Ammon's horn (tissue), 1 donor: ENCODE data around the gene NPLOC4.
"Not testable (repeated sequence)": the region's sequence is repeated elsewhere in the genome, so short reads cannot be mapped to it uniquely, and the experiment has no call there.

Source experiments
- DNase-seq: peaks from one replicate; pipeline ENCODE4 v3.0.0-alpha.2; 2016; ENCODE audit warnings: low spot score

Gene NPLOC4

DNA sequence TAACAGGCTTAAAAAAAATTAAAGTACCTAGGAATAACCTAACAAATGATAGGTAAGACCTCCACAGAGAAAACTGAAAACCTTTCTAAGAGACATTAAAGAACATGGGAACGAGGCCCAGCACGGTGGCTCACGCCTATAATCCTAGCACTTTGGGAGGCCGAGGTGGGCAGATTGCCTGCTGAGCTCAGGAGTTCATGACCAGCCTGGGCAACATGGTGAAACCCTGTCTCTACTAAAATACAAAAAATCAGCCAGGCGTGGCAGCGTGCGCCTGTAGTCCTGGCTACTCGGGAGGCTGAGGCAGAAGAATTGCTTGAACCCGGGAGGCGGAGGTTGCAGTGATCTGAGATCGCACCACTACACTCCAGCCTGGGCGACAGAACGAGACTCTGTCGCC is 52.1 kb downstream of the NPLOC4 start:
- not testable (repeated sequence) for DNase-seq

DNA sequence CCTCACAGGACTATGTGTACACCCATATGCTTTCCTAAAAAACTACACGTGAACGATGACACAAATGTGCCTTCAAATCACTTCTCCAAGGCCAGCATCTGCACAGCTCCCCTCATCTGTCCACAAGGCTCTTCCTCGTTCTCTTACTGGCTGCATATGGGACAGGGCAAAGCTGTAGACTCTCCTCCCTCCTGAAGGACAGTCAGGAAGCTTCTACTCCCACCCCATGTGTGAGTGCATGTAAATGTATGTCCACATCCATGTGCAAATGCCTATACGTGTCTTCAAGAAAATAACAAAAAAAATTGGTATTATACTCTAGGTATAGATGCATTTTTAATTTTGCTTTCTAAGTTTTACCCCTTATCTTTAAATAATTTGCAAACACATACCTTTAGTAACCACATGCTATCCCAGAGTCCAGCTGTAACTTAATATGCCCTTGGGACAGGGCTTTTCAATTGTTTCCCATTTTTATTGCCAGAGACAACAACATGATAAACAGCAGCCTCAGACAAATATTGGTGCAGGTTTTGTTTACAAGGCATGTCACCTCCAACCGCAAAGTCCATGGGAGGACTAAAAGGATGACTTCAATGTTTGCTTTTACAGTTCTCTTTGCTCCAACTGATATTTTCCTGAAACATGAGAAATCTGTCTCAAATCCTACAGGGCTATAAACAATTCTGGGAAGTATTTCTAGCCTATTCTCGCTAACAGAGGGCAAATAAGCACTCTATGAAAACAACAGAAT is 53.1 kb downstream of the NPLOC4 start:
- no peak for DNase-seq

DNA sequence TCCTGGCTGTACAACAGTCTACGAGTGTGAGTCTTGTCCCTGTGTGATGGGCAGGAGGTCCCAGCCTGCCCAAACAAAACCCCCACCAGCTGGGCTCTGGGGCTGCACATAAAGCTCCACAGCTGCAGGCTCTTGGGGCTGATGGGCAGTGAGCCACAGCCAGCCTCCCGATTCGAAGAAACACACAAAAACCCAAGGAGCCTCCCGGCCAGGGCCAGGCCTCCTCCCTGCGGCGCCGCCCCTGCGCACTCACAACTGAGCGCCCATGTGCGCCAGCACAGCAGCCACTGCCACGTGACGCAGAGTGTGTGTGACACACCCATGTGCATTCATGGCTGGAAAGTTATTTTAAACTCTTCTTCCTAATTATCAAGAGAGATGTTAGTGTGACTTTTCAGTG is 54.2 kb downstream of the NPLOC4 start:
- DNase-seq = no peak

DNA sequence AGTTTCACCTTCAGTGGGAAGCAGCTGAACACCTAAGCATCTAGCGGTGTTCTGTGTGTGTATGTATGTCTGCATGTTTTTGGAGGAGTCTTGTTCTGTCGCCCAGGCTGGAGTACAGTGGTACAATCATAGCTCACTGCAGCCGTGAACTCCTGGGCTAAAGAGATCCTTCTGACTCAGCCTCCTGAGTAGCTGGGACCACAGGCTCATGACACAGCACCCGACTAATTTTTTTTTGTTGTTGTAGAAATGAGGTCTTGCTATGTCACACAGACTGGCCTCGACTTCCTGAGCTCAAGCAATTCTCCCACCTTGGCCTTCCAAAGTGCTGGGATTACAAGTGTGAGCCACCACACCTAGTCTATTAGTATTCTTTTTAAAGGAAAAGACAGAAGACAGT is 54.6 kb downstream of the NPLOC4 start:
- DNase-seq = no peak

DNA sequence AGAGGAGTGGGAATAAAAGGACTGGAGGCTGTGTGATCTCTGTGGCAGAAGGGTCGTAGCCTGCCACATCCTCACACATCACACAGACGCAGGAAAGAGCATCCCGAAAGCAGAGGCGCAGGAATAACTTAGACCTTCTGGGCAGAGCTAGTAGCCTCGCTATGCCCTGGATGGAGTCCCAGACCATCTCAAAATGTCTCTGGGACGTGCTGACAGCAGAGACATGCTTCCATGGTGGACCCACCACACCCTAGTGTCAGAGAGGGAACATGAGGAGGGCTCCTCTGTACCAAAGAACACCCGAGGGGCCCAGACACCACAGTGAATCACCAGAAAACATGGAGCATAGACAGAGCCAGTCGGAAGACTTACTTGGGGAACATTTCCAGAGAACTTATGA is 55.2 kb downstream of the NPLOC4 start:
- DNase-seq = no peak

DNA sequence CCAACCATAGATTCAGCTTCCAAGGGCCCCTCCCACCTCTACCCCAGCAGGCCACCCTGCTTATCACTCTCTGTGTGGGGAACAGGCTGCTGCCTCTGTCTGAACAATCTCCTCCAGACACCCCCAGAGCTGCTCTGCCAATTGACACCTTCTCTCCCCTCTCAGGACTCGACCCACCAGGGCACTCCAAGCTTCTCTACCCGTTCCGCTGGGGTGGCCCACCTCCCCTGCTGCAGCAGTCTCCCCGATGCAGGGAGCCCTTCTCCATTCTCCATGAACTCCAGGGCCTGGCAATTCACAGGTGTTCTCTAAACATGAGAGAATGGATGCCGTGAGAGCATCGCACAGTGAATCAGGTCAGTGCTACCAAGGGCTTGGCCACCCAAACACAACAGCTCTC is 56.4 kb downstream of the NPLOC4 start:
- DNase-seq = no peak

DNA sequence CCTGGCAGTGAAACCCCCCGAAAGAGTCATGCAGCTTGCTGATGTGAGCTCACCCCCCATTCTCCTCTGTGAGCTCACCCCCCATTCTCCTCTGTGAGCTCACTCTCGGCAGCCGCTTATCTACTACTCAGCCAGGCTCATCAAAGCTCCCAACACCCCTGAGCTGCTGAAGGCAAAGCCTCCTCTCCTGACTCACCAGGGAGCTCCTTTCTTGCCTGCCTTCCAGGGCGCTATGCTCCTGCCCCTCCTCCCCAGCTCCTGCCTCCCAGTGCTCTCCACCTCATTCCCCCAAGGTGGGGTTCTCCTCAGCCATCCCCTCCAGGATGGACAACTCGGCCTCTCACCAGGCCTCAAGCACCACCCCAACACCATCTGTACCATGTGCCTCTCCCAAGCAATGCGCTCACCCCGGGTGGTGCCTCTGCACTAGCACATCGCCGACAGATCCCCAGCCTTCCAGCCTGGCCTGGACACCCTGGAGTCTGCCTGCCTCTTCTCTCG is 57.0 kb downstream of the NPLOC4 start:
- DNase-seq = no peak

DNA sequence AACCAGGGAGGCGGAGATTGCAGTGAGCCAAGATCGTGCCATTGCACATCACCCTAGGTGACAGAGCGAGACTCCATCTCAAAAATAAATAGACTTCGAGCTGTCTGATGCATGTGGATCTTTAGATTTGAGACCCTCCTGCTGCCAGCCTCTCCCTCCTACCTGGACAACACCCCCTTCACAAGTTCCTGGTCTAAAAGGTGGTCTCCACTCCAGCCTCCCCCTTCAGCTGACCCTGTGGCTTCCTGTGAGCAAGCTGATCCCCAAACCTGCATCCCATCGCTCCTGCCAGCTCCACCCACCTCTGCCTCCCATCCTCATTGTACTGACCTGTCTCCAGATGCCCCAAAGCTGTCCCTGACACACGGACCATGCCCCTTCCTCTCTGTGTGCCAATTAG is 57.6 kb downstream of the NPLOC4 start:
- DNase-seq = no peak

DNA sequence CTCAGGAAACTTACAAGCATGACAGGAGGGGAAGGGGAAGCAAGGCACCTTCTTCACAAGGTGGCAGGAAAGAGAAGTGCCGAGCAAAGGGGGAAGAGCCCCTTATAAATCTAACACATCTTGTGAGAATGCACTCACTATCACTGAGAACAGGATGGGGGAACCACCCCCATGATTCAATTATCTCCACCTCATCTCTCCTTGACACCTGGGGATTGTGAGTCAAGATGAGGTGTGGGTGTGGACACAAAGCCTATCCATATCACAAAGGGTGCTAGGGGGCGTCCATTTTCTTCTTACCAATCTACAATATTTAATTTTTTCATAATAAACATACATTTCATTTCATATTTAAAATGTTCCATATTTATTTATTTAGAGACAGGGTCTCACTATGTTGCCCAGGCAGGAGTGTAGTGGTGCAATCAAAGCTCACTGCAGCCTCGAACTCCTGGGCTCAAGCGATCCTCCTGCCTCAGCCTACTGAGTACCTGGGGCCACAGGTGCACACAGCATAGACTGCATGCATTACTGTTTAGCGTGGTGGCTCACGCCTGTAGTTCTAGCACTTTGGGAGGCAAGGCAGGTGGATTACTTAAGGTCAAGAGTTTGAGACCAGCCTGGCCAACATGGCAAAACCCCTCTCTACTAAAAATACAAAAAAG is 58.2 kb downstream of the NPLOC4 start:
- DNase-seq = no peak

DNA sequence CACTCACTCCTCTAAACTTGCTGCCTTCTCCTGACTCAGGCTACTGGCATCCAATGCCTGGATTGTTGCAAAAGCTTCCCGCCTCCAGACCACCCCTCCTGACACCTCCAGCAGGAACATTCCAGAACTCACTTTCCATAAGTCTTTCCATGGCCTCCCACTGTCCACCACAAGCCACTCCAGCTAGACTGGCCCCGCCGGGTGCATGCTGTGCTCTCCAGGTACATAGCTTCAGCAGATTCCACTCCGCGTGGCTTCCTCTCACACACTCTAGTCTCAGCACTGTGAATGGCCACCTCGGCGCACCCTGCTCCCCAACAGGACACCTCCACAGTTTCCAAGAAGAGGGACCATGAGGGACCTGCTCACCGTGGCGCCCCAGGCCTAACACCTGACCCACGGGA is 58.9 kb downstream of the NPLOC4 start:
- no peak for DNase-seq

DNA sequence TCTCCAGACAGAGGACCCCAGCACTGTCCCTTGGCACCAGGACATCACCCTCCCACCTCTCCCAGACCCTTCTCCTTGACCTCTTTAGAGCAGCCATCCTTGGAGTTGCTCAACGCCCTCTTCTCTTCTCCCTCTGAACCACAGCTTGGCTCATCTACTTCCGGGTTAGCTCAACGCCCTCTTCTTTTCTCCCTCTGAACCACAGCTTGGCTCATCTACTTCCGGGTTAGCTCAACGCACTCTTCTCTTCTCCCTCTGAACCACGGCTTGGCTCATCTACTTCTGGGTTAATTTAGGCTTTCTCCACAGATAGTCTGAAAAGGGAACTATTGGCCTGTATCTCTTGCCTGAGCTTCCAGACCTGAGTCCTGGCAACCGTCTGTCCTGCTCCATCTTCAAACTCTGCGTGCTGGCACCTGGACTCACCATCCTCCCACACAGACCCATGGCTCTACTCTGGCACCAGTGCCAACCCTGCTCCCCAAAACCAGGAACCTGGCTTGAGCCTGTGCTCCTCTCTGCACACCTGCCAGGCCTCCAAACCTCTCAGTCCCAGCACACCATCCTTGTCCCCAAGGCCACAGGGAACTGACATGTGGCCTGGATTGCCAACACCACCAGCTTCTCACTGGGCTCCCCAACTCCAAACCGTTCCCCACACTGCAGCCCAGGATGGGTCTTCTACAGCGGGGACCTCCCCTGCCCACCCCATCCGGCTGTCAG is 59.5 kb downstream of the NPLOC4 start:
- DNase-seq = no peak

DNA sequence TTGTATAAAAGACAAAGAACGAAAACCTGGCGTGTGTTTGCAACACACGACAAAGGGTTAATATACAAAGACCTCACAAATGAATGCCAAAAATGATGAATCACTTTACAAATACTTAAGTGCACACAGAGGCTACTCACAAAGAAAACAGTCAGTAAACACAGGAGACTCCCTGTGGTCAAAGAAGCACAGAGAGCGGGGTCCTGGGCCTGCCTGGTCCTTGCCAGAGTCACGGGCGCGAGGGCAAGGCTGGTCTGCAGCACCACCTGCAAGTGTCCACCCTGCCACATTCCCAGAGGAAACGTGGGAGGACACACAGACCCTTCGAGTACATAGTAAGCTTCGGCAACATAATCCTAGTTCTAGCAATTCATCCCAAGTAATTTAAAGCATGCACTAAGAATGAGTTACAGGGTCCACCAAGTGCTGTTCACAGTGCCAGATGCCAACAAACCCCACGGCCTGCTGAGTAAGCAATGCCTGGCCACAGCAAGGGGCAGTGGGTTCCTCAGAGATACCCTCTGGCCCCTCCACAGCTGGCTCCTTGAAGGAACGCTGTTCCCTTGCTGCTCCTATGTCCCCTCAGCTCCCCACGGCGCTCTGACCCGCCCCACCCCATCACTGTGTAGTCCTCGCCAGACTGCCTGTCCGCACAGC is 60.2 kb downstream of the NPLOC4 start:
- no peak for DNase-seq

DNA sequence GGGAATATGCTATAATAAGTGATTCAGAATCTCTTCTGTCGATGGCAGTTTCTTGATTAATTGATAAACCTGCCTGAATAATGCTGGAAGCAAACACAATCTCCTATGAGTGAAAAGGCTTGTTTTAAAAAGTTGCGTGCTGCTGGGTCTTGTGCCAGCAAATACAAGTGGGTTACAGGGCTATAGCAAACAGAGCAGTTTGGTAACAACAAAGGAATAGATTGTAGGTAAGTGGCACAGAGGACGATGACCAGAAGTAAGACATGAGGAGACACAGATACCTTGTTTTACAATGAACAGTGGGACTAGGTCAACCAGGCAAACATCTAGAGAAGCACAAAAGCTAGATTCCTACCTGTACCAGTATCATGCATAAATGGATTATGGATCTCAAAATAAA is 61.1 kb downstream of the NPLOC4 start:
- no peak for DNase-seq

DNA sequence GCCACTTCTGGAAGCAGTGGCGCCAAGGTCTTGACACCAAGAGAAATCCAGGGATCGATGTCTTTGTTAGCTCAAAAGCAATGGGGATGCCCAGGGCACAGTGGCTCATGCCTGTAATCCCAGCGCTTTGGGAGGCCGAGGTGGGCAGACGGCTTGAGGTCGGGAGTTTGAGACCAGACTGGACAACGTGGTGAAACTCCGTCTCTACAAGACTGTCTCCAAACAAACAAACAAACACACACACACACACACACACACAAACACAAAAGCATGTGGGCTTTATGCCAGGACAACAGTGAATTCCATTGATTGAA is 62.3 kb downstream of the NPLOC4 start:
- DNase-seq = no peak

DNA sequence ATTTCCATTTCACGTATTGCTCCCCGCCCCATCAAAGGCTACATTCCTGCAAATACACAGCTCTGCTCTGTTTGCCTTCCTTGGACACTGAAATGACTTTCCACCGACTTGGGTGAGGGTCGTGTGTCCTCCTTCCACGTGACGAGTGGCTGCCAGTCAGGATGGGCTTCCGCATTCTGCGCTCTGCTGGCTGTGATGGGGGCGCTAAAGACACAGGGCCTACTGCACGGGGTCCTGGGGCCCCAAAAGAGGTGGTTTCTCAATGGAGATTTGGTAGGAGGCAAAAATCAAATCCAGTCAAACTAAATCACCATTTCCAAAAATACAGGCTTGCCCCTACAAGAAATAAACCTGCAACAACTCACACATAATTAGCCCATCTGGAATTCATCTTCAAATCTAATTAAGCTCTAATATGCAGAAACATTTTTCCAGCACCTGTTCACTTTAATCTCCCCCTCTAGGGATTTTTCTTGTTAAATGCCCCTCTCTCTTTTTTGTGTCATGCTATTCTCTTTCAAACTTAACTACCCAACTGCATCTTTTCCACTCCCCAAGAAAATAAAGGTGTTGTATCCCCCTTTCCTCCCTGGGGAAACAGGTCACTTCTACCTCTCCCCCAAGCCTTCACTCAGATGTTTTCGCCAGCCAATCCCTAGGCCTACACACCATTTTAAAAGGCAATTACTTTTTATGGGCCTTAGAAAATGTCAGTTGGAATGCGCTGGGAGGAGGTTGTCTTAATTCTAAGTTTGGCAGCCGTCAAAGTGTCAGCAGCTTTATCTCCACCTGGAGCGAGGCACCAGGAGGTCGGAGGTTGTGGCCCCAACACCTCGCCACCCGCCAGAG is 62.9 kb downstream of the NPLOC4 start:
- no peak for DNase-seq

DNA sequence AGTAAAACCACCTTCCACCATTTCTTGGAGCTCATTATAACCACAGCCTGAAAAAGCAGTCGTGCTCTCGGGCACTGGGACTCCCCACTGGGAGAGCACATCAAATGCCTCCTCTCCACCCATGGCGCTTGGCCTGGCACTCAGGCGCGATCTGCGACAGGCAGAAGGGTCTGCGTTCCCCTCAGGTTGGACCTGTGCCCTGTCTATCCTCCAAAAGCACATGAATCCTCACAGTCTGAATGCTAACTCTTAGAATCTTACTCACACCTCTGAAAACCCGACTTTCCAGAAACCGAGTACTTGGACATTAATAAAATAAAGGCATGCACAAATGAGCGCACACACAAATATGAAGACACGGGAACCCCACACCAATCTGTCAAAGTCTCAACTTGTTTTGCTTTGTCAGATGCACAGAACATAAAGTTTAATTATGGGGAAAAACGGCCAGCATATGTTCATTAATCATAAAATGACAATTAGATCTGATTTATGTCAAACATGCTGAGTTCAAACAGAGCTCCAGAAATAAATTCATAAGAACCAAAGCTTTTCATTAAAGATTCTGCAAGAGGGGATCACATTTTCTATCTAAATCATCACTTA is 64.2 kb downstream of the NPLOC4 start:
- DNase-seq = no peak

DNA sequence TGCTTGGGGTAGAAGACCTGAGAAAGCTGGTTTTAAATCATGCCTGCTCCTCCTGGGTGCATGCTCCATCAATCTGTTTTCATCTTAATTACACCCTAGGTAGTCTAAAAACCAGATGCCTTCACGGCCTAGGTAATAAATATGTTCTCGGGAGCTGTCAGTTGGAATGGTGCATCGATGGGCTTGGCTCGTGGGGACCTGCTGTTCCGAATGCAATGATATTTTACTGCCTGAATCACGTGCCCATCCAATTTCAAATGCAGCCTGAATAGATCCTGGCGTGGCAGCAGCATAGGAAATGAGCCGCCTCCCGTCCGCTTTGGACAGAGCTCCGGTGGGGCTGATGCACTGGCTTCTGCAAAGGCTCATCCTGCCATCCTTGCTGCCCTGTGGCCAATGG is 65.9 kb downstream of the NPLOC4 start:
- no peak for DNase-seq

DNA sequence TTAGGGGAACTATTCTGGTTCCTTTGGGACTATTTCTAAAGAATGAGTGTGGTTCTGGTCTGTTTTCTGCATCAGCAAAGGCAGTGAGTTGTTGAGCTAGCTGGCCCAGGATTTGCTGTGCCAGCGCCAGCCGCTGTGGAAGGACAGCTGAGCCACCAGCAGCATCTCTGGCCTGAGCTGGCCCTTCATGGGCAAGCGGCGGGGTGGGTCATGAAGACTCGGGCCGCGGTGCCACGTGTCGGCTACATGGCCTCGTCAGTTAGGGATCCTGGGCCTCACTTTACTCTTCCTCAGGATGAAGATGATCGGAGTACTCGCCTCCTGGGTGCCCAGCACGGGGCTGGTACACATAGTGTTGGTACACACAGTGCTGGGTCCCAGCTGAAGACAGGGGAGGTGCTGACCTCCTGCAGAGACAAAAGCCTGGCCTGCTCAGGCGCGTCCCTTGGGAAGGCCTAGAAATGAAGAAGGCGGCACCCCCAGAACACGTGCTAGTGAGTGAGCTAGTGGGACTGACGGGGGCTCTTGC is 66.9 kb downstream of the NPLOC4 start:
- no peak for DNase-seq

DNA sequence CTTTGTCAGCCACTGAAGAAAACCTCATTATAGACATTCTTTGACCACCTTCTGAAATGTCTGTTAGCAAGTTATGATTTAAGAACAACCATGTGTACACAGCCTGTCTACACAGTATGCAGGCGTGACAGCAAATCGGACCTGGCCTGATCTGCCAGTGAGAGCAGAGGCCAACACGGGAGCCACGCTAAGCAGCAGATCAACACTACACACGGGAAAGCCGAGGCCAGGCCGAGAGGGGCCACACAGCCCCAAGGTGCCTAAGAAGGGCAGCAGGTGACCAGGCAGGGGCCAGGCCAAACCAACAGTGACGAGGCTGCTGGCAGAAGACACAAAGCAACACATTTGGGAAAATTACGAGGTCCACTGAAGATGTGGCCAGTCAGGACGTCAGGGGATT is 68.5 kb downstream of the NPLOC4 start:
- no peak for DNase-seq

DNA sequence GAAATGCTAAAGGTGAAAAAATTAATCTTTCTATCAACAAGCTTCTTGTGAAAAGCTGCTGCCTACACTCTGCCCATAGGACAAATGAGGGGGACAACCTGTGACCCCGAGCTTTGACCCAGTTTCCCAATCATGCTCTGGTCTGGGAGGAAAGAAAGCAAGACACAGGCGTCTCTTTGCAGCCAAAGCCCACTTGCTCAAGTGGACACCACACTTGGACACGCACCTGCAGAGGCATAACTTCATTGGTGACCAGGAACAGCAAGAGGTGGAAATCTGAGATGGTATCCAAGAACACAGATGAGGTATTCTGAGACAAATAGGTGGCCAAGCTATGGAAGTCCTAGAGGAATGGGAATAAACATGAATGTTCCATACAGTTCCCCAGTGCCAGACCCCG is 69.7 kb downstream of the NPLOC4 start:
- no peak for DNase-seq
